GM12878 (cell line): ENCODE results near the gene CYP1A2. TPM values are rescaled to one million over a fixed set of nuclear protein-coding genes. Genes with fewer than 3 reads are reported as not detected.

ENCODE experiments used
- ATAC-seq: fragments of 200-7000 bp; cut with Tn5 transposase; 3 replicates; pipeline ENCODE4 v1.9.1; 2020; ENCODE audit warnings: mild to moderate bottlenecking, moderate library complexity
- BruUV-seq: library from RNA; stranded (reverse); fragments of 400-500 nt; replicated peaks from 2 replicates; lab custom pipeline; 2021; lab: Mats Ljungman, UMichigan
- CTCF ChIA-PET: fragments of 300-600 bp; sonication (Branson Sonifier 250); formaldehyde crosslinking; extraction: SDS; loops from one replicate; lab custom pipeline; 2021; ENCODE audit warnings: inconsistent platforms; lab: Yijun Ruan, JAX
- POLR2A ChIA-PET: fragments of 350-600 bp; formaldehyde crosslinking; extraction: SDS; loops from one replicate; lab custom pipeline; 2021; ENCODE audit warnings: inconsistent platforms; lab: Charles Lee
- RAD21 ChIA-PET: fragments of 300-600 bp; sonication (Branson Sonifier 250); formaldehyde crosslinking; loops from one replicate; lab custom pipeline; 2023; ENCODE audit warnings: antibody characterized with exemption; ENCODE audit not compliant: unreplicated experiment; lab: Charles Lee
- SMC1A ChIA-PET: fragments of 300-600 bp; sonication (Branson Sonifier 250); formaldehyde crosslinking; loops from one replicate; lab custom pipeline; 2023; ENCODE audit not compliant: unreplicated experiment, uncharacterized antibody; lab: Charles Lee
- DNase-seq: peaks from one replicate; pipeline ENCODE4 v3.0.0-alpha.2; 2011; ENCODE audit warnings: low read depth, low spot score
- FAIRE-seq: peaks from 3 replicates; lab custom pipeline; 2011; peaks lifted over from hg19 to GRCh38; lab: Jason Lieb, UNC
- H2AFZ ChIP-seq: 2 replicates; pipeline ENCODE4 v1.6.0; 2011; ENCODE audit warnings: low read depth, low read length, control low read depth; ENCODE audit not compliant: control insufficient read depth
- H3K27ac ChIP-seq: 2 replicates; pipeline ENCODE4 v1.5.1; 2011; ENCODE audit warnings: control low read depth; ENCODE audit not compliant: control insufficient read depth, insufficient read depth
- H3K27me3 ChIP-seq, 2 experiments: replicated peaks in 1 of 2; 2 replicates each; pipeline versions ENCODE4 v1.6.0 to v1.6.1; 2011; ENCODE audit warnings: low read length in 1 of 2; ENCODE audit not compliant: control insufficient read depth in 2 of 2, insufficient read depth in 2 of 2
- H3K36me3 ChIP-seq, 2 experiments: 2 replicates each; pipeline ENCODE4 v1.5.1; 2011; ENCODE audit warnings: low read length in 1 of 2; ENCODE audit not compliant: control insufficient read depth in 2 of 2, insufficient read depth in 2 of 2
- H3K4me1 ChIP-seq: 2 replicates; pipeline ENCODE4 v1.6.1; 2011; ENCODE audit warnings: mild to moderate bottlenecking, low read length, moderate library complexity, mixed read lengths; ENCODE audit not compliant: control insufficient read depth, insufficient read depth
- H3K4me2 ChIP-seq: 2 replicates; pipeline ENCODE4 v1.6.0; 2011; ENCODE audit warnings: control low read depth; ENCODE audit not compliant: control insufficient read depth, insufficient read depth
- H3K4me3 ChIP-seq: fragments of 200-600 bp; sonication (generic); 2 replicates; pipeline ENCODE4 v1.5.1; 2016
- H3K79me2 ChIP-seq: 2 replicates; pipeline ENCODE4 v1.6.0; 2011; ENCODE audit warnings: low read length; ENCODE audit not compliant: control insufficient read depth, insufficient read depth
- H3K9ac ChIP-seq: 2 replicates; pipeline ENCODE4 v1.8.0; 2011; ENCODE audit warnings: low read length, control low read depth, mixed read lengths; ENCODE audit not compliant: control insufficient read depth, insufficient read depth
- H3K9me3 ChIP-seq: replicated peaks from 3 replicates; pipeline ENCODE4 v1.5.1; 2011; ENCODE audit warnings: mild to moderate bottlenecking, low read length; ENCODE audit not compliant: control insufficient read depth, insufficient read depth
- H4K20me1 ChIP-seq: 2 replicates; pipeline ENCODE4 v1.6.0; 2011; ENCODE audit not compliant: control insufficient read depth, insufficient read depth
- EED ChIP-seq: sonication (generic); IDR thresholded peaks from 2 replicates; pipeline ENCODE4 v1.6.1; 2016; ENCODE audit warnings: antibody characterized with exemption, low read depth
- FOXK2 ChIP-seq: fragments of 450-650 bp; IDR thresholded peaks from 2 replicates; pipeline ENCODE4 v1.6.1; 2017; ENCODE audit warnings: mild to moderate bottlenecking, moderate library complexity
- HDAC2 ChIP-seq: fragments of 200-600 bp; sonication (generic); IDR thresholded peaks from 2 replicates; pipeline ENCODE4 v1.6.1; 2017
- HDAC6 ChIP-seq: fragments of 200-600 bp; sonication (generic); IDR thresholded peaks from one replicate; pipeline ENCODE4 v1.8.0; 2017; ENCODE audit warnings: antibody characterized with exemption; ENCODE audit not compliant: unreplicated experiment
- JUNB ChIP-seq: IDR thresholded peaks from 2 replicates; pipeline ENCODE4 v1.6.1; 2016; ENCODE audit warnings: antibody characterized with exemption, mild to moderate bottlenecking
- JUND ChIP-seq: IDR thresholded peaks from 2 replicates; pipeline ENCODE4 v1.6.1; 2012; ENCODE audit warnings: low read depth, mild to moderate bottlenecking, low read length, improper control_type of control experiment, moderate library complexity
- MAX ChIP-seq: IDR thresholded peaks from 2 replicates; pipeline ENCODE4 v1.6.1; 2012; ENCODE audit warnings: low read depth, low read length, improper control_type of control experiment
- POLR2A ChIP-seq: IDR thresholded peaks from 2 replicates; pipeline ENCODE4 v1.6.1; 2011; ENCODE audit warnings: low read depth, mild to moderate bottlenecking, low read length
- RB1 ChIP-seq: fragments of 450-650 bp; formaldehyde crosslinking; IDR thresholded peaks from 2 replicates; pipeline ENCODE4 v1.6.1; 2017; ENCODE audit warnings: mild to moderate bottlenecking, borderline replicate concordance
- RELA ChIP-seq: fragments of 450-650 bp; IDR thresholded peaks from 2 replicates; pipeline ENCODE4 v1.8.0; 2014; ENCODE audit warnings: borderline replicate concordance; ENCODE audit not compliant: partially characterized antibody
- RUNX3 ChIP-seq: IDR thresholded peaks from 2 replicates; pipeline ENCODE4 v1.6.1; 2012; ENCODE audit warnings: low read length, inconsistent platforms
- SPI1 ChIP-seq: IDR thresholded peaks from 2 replicates; pipeline ENCODE4 v1.6.1; 2011; ENCODE audit warnings: low read depth, mild to moderate bottlenecking, low read length, moderate library complexity, borderline replicate concordance; ENCODE audit not compliant: insufficient read depth
- SREBF2 ChIP-seq: IDR thresholded peaks from 2 replicates; pipeline ENCODE4 v1.6.1; 2012; ENCODE audit warnings: mild to moderate bottlenecking, low read length
- SRF ChIP-seq, 2 experiments: IDR thresholded peaks; 2 replicates each; pipeline ENCODE4 v1.6.1; 2011; ENCODE audit warnings: low read depth in 2 of 2, low read length in 2 of 2, mild to moderate bottlenecking in 1 of 2, moderate library complexity in 1 of 2
- STAT1 ChIP-seq: fragments of 450-650 bp; conservative IDR thresholded peaks from 2 replicates; pipeline ENCODE4 v1.6.1; 2014; ENCODE audit warnings: antibody characterized with exemption, mild to moderate bottlenecking
- TCF7 ChIP-seq: IDR thresholded peaks from 2 replicates; pipeline ENCODE4 v1.6.1; 2014; ENCODE audit warnings: antibody characterized with exemption, borderline replicate concordance
- WRNIP1 ChIP-seq: IDR thresholded peaks from 2 replicates; pipeline ENCODE4 v1.6.1; 2011; ENCODE audit warnings: low read depth, low read length, improper control_type of control experiment, borderline replicate concordance
- YY1 ChIP-seq: IDR thresholded peaks from 2 replicates; pipeline ENCODE4 v1.6.1; 2011; ENCODE audit warnings: low read depth, mild to moderate bottlenecking, low read length
- ZBTB33 ChIP-seq: fragments of 450-650 bp; IDR thresholded peaks from 2 replicates; pipeline ENCODE4 v1.6.1; 2017; ENCODE audit warnings: mild to moderate bottlenecking
- ZNF622 ChIP-seq: fragments of 450-650 bp; IDR thresholded peaks from 2 replicates; pipeline ENCODE4 v1.6.1; 2017; ENCODE audit warnings: mild to moderate bottlenecking, inconsistent platforms
- WGBS: methylation state at CpG from one replicate; pipeline ENCODE4 v1.1.6; 2016; ENCODE audit warnings: low lambda C conversion rate; ENCODE audit not compliant: insufficient replicate concordance, insufficient coverage; ENCODE audit errors: missing lambda C conversion rate; 5-methylcytosine and 5-hydroxymethylcytosine counted together
- in situ Hi-C: fragments of 300-500 bp; cut with MboI; formaldehyde crosslinking; loops from 9 replicates; pipeline ENCODE4 v1.14.3; 2018; ENCODE audit warnings: mixed read lengths
- intact Hi-C: fragments of 100-400 bp; cut with micrococcal nuclease; formaldehyde crosslinking; loops from one replicate; pipeline ENCODE4 v1.14.2; 2022; ENCODE audit not compliant: unreplicated experiment
- polyA plus RNA-seq, 11 experiments: library from polyadenylated mRNA; depleted of rRNA in 4 of 11; unstranded in 6 of 11; stranded (reverse) in 5 of 11; fragments of >200 nt; fragmentation: Nextera tagmentation in 4 of 11; fragmentation: Illumina TruSeq in 1 of 11; extraction: Ambion mirVana in 4 of 11; extraction: Trizol in 1 of 11; gene quantifications; 1 replicate in 1 of 11; 2 replicates in 10 of 11; pipeline versions ENCODE4 v1.2.1 to v1.2.3, GENCODE V29; 2011 to 2016; ENCODE audit warnings: inconsistent platforms in 2 of 11, missing spikeins in 2 of 11, low read depth in 1 of 11
- total RNA-seq, 4 experiments: library from RNA; depleted of rRNA in 3 of 4; stranded (reverse); fragments of >200 nt in 3 of 4; fragmentation: Illumina TruSeq in 1 of 4; extraction: Trizol in 1 of 4; gene quantifications; 2 replicates each; pipeline versions ENCODE4 v1.2.1 to v1.2.3, GENCODE V29; 2013 to 2021

CYP1A2 gene
- total and polyA plus RNA-seq, 10 of the 15 experiments (the other 5 are each of a cell fraction or from before 2014, with no cell fraction given), result 0.03 to 0.09 (median 0.05) TPM; not detected in 7

GRCh38 chr15:74782259-74783071 is 33.8 kb downstream of the CYP1A2 start:
- intact Hi-C loops, result no loop called here
- ChIA-PET RAD21 (interaction anchor here (1.0 to 25.2 kb wide), 4 partner anchors 3 to 91 kb away, joined by 3 to 1186 read pairs (median 594); partner anchors contain the start of gene CSK), CTCF (interaction anchor here (0.6 to 25.9 kb wide), 5 partner anchors 6 to 380 kb away, joined by 3 to 1288 read pairs (median 24); partner anchors contain the start of gene CSK), SMC1A (interaction anchor here (2.0 to 17.6 kb wide), 3 partner anchors 11 to 119 kb away, joined by 5 to 811 read pairs (median 107); no protein-coding TSS in a partner anchor), POLR2A (interaction anchor here (1.8 to 17.5 kb wide), 4 partner anchors 6 to 669 kb away, joined by 3 to 602 read pairs (median 330); partner anchors contain the start of genes CSK and SIN3A)
- under 1% methylated on average over 34 of the region's 72 CpGs for WGBS
- H3K36me3 ChIP-seq, result no peaks in the 10 kb centered on the region; a peak in 2 of 4 replicates
- peak overlapping the region; percentile 73 for H3K4me2 ChIP-seq
- no peak overlapping the region for H2AFZ ChIP-seq
- no peaks in the 10 kb centered on the region for H3K9me3 ChIP-seq
- DNase-seq (no peak), FAIRE-seq (no peak), ATAC-seq (no peak)
- H3K27me3 ChIP-seq, result no peaks in the 10 kb centered on the region
- peak overlapping the region; percentile 82 for H3K9ac ChIP-seq
- no TSS peak for BruUV-seq
- no peaks in the 10 kb centered on the region for H4K20me1 ChIP-seq
- peak overlapping the region; percentile 96 for H3K27ac ChIP-seq
- in situ Hi-C loops, result loop anchor here (5.0 kb wide), 1 partner anchor 385 kb away; no protein-coding TSS in a partner anchor
- H3K4me1 ChIP-seq, result peaks cover 57% of the 10 kb centered on the region
- peaks cover 71% of the 10 kb centered on the region for H3K79me2 ChIP-seq
- H3K4me3 ChIP-seq, result peak overlapping the region; percentile 94
- TF ChIP-seq TCF7 (no peak), POLR2A (peak; percentile 65; the same call in 1 of the 2 replicates), SREBF2 (no peak), ZBTB33 (no peak), EED (no peak), RUNX3 (no peak), RB1 (no peak), JUND (no peak), JUNB (no peak), SRF (IDR thresholded peaks at IDR 0.05; ENCODE audit: low read depth in 2 of 2, low read length in 2 of 2) (no peak), FOXK2 (no peak), MAX (no peak), HDAC6 (no peak), STAT1 (no peak), YY1 (0 out of 2 replicates have a peak, but pooled peaks have one; percentile 3), WRNIP1 (0 out of 2 replicates have a peak, but pooled peaks have one; percentile 51), RELA (peak; percentile 54), ZNF622 (no peak), SPI1 (no peak), HDAC2 (no peak)
